Non-pigmented ciliary epithelial cell (primary cell): Measurements from ENCODE around the gene SH3TC2.
"Not testable (repeated sequence)": the region's sequence is repeated elsewhere in the genome, so short reads cannot be mapped to it uniquely, and the experiment has no call there.

Source experiments
- DNase-seq: peaks from one replicate; pipeline ENCODE4 v3.0.0-alpha.2; 2010; ENCODE audit warnings: low read depth

SH3TC2 gene

DNA sequence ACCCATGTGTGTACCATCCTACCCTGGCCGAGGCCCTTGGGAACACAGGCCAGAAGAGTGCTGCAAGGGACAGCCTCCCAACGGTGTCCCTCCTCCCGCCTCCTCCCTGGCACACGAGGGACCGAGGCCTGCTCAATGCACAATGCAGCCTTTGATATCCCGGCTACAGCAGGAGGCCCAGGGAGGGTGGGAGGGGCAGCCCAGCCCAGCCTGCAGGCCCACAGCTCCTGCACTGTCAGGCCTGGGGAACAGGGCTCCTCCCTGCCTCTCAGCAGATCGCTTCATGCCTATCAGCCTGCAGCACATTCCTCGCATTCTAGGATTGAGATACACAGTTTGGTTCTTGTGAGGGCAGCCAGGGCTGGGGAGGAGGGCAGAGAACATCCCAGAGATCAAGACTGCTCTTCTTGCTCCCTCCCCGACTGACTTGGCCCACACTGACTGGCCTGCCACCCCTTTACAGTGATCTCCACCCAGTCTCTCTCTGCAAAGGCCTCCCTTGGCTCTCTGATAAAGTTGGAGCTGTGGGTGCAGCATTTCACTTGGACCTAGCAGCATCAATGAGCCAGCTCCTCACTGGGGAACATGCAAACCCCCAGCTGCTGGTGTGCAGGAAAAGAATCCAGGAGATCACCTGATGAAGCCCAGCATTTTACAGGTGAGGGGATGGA is at the start of gene SH3TC2:
Gene SH3TC2 (minus strand): TSS at position 46 of the 671 bp plus-strand sequence. CDS start 40 bp downstream, at position 6.
- no peak for DNase-seq

DNA sequence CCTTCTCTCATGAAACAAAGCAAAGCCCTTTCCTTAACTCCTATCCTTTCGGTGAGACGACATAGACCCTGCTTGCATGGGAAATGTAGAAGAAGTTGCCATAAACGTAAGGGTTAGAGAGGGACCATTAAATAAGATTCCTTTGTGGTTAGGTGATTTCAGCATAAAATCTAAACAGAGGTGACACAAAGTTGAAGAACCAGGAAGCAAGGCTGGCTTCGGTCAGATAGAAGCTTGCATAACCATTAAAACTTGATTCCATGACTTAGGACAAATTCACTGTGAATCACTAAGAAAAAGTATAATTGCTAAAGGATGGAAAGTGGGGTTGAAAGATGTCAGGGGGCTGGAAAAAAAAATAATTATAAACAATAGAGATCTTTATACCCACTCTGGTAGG is 47.5 kb upstream of the SH3TC2 start:
- DNase-seq = no peak

DNA sequence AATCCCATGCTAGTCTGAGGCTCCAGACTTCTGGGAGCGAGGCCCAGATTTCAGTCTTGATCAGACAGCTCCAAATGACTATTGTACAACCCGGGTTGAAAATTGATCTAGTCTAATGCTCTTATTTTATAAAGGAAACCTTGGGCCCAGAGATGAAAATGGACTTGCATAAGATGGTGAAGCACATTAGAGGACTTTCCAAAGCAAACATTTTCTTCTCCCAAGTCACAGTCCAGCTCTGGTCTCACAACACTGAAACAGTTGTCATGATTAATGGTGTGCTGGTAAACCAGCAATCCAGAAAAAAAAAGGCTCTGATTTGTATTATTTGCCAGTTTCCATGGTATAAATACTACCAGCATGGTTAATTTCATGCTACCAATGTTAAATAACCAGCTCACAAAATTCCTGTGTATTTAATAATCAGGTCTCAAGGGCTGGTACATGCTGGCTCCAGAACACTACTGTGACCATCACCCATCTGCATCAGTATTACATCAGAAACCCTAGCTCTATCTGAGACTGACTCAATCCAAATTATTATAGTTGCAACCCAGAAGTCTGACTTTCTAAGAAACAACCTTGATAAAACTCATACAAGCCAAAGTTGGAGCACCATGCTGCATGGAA is 45.9 kb upstream of the SH3TC2 start:
- no peak for DNase-seq

DNA sequence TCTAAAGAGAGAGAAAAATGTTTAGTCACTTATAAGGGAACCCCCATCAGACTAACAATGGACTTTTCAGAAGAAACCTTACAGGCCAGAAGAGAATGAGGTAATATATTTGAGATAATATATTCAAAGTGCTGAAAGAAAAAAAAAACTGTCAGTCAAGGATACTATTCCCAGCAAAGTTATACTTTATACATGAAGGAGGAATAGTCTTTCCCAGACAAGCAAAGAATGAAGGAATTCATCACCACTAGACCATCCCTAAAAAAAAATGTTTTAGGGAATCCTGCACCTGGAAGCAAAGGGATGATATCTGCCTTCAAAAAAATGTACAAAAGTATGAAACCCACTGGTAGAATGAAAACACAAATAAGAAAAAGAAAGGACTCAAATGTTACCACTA is 37.5 kb upstream of the SH3TC2 start:
- no peak for DNase-seq

DNA sequence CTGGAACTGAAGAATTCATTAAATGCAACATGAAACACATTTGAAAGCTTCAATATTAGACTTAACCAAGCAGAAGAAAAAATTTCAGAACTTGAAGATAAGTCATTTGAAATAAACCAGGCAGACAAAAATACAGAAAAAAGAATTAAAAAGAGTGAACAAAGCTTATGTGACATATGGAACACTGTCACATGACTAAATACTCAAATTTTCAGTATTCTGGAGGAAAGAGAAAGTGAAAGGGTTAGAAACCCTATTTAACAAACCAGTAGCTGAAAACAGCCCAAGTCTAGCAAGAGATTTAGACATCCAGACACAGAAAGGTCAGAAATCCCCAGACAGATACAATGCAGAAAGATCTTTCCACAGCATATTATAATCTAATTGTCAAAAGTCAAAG is 37.1 kb upstream of the SH3TC2 start:
- no peak for DNase-seq

DNA sequence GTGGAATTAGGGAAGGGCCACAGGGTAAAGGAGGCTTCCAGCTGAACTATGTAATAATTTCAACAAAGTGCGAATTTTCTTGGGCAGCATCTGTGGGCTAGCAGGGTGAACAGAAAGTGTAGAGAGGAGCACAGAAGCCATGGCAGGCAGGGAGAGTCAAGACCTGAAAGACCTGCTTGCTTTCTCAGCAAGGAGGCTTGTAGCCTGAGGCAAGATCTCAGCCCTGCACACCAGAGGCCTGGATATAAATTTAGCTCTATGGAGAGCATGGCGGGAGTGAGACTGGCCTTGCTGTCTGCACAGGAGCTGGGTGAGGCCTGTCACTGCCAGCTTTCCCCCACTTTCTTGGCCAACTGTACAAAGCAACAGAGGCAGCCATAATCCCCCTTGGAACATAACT is 32.1 kb upstream of the SH3TC2 start:
- no peak for DNase-seq

DNA sequence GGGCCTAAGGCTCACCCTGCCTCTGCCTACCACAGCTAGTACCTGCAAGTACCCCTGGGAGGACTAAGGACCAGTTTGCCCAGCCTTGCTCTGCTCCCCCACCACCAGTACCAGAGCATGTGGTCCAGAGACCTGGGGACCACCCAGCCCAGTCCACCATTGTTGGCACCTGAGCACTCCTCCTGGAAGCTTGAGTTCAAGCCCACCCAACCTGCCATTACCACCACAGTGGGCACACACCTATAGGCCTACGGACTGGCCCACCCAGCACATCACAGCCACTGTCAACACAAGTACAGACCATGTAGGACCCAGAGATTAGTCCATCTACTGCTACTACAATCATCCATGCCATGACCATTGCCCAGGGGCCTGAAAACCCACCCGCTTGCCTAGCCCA is 30.8 kb upstream of the SH3TC2 start:
- DNase-seq = no peak

DNA sequence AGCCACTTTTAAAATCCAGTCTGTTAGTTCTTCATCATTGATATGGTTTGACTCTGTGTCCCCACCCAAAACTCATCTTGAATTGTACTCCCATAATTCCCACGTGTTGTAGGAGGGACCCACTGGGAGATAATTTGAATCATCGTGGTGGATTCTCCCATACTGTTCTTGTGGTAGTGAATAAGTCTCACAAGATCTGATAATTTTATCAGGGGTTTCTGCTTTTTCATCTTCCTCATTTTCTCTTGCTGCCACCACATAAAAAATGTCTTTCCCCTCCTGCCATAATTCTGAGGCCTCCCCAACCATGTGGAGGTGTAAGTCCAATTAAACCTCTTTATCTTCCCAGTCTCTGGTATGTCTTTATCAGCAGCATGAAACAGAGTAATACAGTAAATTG is 26.9 kb upstream of the SH3TC2 start:
- no peak for DNase-seq

DNA sequence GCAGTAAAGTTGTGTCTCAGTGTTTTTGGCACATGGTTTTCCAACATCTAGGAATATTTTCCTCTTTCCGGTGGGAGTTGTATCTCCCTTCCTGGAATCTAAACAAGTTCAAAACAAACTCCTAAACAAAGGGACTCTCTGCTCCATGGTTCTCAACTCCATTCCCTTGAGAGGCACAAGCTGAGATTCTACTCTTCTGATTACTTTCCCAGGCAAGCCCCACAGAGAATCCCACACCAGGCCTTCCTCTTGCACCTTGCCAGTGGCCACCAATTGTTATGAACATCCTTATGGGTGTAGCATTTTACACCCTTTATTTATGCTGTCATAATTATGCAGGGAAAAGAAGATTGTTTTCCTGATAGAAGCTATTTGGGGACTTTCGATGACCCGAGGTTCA is 25.8 kb upstream of the SH3TC2 start:
- no peak for DNase-seq

DNA sequence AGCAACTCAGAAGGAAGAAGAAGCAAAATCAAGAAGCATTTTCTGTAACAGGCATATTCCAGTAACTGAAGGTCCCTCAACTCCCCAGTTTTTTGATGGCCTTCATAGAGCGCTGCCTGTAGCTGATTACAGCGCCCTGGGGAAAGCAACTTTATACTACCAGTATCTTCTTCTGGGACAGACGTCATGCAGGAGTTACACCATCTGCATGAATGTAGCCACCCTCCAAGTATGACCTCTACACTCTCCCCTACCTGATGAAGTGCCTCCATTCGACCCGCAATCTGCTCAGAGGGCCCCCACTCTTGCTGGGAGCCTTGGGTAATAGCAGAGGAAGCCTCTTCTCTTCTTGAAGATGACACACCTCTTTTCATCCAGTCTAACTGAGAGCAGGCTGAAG is 21.0 kb upstream of the SH3TC2 start:
- no peak for DNase-seq

DNA sequence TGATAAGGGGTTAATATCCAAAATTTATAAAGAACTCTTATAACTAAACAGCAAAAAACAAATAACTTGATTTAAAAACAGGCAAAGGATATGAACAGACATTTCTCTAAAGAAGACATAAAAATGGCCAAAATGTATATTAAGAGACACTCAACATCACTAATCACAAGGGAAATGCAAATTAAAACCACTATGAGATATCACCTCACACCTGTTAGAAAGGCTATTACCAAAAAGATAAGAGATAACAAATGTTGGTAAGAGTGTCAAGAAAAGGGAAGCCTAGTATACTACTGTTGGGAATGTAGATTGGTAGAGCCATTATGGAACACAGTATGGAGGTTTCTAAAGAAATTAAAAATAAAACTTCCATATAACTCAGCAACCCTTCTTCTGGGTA is 19.4 kb upstream of the SH3TC2 start:
- no peak for DNase-seq

DNA sequence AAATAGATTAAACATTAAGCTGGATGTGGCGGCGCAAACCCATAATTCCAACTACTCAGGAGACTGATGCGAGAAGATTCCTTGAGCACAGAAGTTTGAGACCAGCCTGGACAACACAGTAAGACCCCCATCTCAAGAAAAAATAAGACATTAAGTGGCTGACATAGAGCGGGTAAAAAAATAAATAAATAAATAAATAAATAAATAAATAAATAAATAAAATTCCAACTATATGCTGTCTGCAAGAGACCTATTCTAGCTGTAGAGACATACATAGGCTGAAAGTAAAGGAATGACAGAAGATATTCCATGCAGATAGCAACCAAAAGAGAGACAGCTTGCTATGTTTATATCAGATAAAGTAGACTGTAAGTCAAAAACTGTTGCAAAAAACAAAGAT is 17.4 kb upstream of the SH3TC2 start:
- DNase-seq = no peak

DNA sequence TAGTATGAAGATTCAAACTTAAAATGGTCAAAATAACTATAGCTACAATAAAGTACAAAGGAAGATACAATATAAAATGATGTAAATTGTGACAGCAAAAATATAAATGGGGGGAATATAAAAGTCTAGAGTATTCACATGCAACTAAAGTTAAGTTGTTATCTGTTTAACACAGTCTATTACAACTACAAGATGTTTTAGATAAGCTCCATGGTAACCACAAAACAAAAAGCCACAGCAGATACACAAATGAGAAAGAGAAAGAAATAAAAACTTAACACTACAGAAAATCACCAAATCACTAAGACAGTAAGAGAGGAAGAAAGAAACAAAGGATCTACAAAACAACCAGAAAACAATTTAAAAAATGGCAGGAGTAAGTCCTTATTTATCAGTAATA is 17.0 kb upstream of the SH3TC2 start:
- DNase-seq = no peak

DNA sequence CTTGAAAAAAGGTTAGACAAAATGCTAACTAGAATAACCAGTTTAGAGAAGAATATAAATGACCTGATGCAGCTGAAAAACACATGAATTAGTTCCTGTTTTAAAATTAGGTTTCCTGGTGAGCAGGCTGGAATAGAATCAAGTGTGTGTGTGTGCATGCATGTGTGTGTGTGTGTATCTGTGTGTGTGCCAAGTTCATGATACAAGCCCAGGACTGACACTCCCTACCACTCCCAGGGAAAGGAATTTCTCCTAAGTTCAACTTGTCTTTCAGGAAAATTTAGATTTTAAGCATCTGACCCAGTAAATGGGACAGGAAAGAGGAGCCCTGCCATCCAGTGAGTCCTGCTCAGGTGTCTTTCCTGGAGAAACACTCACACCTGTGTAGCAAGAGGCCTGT is 11.2 kb upstream of the SH3TC2 start:
- DNase-seq = not testable (repeated sequence)

DNA sequence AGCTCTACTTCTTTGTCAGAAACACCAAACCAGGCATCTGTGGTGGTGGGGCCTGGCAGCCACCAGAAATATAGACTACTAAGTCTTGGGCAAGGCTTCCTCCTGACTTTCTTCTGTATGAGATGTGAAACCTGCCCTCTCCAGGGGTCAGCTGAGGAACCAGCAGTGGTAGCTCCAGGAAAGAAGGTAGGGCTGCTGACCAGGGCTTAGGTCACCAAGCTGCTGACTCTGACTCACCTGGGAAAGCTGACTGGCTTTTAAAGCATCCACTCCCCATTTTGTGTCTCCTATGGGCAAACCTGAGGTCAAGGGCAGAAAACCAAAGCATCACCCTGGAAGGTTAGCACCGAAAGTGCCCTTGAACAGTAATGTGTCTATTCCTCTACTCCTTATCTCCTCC is 10.4 kb upstream of the SH3TC2 start:
- DNase-seq = no peak

DNA sequence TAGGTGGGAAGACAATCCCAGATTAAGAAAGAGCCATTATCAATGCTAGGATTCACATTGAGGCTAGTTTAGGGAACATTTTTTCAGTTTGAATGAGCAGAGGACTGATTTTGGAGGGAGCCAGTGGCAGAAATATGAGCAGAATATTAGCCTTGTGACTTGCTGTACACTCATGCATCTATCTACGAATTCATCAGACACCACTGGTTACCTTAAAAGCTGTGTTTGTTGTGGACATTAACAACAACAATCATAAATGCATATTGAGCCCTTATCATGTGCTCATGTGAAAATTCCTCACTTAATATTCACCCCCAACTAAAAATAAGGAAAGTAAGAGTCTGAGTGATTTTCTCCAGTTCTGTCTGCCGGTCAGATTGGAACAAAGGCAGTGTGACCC is 9.9 kb upstream of the SH3TC2 start:
- no peak for DNase-seq

DNA sequence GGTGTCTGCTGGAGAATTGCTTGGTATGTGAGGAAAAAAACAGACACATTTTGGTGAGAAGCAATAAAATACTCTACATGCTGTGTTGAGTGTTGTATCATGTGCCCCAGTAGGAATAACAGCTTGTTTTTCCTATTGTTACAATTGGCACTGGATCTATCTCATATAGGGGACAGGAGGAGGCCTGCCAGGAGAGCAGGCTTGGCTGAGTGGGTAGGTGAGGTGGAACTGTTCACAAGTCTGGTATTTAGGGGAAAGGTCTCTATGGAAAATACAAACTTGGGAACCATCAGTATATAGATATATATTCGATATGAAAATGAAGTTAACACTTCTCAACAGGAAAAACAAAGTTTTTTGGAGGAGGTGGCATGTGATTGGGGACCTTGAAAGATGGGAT is 9.5 kb upstream of the SH3TC2 start:
- DNase-seq = no peak

DNA sequence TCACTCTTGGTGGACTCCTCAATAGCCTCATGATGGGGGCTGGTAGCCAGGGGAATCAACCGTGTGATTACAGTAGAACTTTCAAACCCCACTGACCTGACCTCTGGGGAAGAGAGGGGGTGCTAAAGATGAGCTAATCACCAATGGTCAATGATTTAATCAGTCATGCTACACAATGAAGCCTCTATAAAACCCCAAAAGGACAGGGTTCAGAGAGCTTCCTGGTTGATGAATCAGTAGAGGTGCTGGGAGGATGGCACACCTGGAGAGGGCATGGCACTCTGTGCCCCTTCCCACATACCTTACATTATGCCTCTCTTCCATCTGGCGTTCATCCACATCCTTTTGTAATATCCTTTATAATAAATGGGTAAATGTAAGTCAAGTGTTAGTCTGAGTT is 8.9 kb upstream of the SH3TC2 start:
- DNase-seq = no peak

DNA sequence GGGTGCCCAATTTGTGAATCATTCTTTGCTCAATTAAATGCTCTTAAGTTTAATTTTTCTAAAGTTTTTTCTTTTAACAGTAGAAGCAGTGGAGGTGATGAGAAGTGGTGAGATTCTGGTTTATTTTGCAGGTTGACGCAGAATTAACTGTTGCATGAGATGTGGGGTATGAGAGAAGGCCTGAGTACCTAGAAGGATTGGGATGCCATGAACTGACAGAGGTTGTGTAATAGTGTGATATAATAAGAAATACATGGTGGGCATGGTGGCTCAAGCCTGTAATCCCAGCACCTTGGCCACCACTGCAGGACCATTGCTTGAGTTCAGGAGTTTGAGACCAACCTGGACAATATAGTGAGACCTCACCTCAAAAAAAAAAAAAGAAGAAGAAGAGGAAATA is 8.4 kb upstream of the SH3TC2 start:
- DNase-seq = no peak

DNA sequence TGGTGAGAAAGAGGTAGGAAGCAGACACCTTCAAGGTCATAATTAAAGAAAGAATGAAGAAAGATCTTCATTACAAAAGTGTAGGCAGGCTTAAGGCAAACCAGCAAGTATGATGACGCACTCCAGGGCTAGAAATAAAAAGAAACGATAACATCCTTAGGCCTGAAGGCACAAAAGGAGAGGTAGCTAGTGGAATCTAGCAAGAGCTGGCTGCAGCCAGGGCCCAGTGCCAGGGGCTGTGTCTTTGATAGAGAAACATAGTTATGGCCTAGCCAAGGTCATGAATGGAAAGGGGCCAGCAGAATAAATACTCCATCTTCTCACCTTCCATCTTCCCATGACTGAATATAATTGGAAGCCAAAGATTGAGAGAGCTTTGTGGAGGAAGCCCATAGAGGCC is 6.8 kb upstream of the SH3TC2 start:
- DNase-seq = no peak

DNA sequence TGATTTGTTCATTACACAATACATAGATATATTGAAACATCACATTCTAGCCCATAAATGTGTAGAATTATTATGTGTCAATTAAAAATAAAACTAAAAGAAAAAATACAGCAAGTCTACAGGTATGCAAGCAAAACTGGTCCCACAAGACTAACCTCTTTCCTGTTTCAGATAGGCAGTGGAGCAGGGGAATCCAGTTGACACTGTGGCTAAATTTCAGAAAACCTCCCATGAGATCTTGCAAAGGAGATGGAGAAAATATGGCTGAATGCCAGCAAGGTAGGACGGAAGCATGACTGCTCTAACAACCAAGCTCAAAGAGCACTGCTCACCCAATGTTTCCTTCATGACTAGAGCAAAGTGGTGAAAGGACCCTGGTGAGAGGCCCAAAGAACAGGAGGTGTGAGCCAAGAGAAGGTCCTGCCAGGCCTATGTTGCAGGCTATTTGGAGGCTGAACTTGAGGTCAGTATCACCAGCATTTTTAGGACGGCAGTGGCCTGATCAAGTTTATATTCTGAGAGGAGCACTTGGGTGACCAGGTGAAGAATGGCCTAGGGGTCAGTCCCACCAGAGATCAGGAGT is 1.1 kb upstream of the SH3TC2 start:
- DNase-seq = no peak

DNA sequence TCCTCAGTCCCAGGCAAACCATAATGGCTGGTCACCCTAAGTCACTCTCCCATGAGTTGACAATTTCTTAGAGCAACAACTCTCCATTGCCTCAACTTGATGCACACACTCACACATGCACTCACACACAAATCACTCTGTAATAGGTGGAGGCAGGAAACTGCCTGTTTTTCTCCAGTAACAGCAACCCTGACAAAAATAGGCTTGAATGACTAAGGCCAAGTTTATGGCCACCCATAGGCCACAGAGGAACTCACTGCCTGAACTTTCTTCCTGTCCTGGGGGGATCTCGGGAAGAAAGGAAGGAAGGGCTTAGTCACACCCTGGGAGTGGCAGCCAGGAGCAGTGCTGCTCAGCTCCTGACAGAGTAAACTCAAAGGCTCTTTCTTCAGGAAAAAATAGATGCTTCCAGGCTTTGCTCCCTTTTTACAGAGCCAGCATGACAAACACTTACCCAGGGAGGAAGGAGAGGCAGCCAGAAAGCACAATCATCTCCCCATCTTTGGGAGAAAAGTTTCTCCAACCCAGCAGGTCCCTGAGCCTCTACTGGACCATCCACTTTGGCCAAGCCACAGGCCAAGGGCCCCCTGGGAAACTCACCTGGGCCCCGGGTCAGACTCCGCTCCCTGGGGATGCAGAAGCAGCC is 368 bp downstream of the SH3TC2 start:
- peak; percentile 66 for DNase-seq

DNA sequence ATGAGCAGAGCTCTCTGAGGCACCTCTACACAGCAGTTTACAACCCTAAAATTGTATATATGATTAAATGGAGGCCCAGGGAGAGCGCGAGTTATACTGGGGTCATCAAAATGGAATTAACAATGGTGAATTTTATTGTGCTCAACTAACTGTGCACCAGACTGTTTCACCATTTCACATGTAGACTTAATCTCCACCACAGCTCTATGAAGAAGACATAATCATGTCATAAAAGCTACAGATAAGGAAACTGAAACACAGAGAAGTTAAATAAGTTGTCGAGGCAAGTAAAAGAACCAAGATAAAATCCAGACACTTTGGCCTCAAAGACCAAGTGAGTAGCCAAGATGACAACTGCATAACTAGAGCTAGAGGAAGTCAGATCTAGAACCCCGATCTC is 1.5 kb downstream of the SH3TC2 start:
- DNase-seq = no peak
